HCT116 (cell line): Measurements from ENCODE around the gene LRRC3C. TPM values are rescaled to one million over a fixed set of nuclear protein-coding genes. Genes with fewer than 3 reads are reported as not detected.

Source experiments
- ATAC-seq: fragments of 200-7000 bp; cut with Tn5 transposase; 2 replicates; pipeline ENCODE4 v1.9.1; 2020; ENCODE audit warnings: mild to moderate bottlenecking, moderate library complexity
- BruUV-seq: library from RNA; stranded (reverse); fragments of 400-500 nt; replicated peaks from 2 replicates; lab custom pipeline; 2021; lab: Mats Ljungman, UMichigan
- CTCF ChIA-PET: fragments of 300-600 bp; sonication (Branson Sonifier 250); formaldehyde crosslinking; loops from one replicate; lab custom pipeline; 2021; ENCODE audit warnings: antibody characterized with exemption; lab: Charles Lee
- POLR2A ChIA-PET: fragments of 300-600, 350-600 bp; sonication (Branson Sonifier 250); formaldehyde crosslinking; loops from one replicate; lab custom pipeline; 2021; ENCODE audit warnings: antibody characterized with exemption; lab: Charles Lee
- RAD21 ChIA-PET, 2 experiments: fragments of 300-600 bp; sonication (Branson Sonifier 250); formaldehyde crosslinking; loops; one replicate each; lab custom pipeline; 2023; ENCODE audit warnings: low total read pairs in 2 of 2; ENCODE audit not compliant: uncharacterized antibody in 2 of 2, unreplicated experiment in 2 of 2, low non-redundant PET in 1 of 2; lab: Charles Lee
- DNase-seq: peaks from one replicate; pipeline ENCODE4 v3.0.0-alpha.2; 2010; ENCODE audit warnings: low read depth, low spot score
- H2AFZ ChIP-seq: fragments of 200-600 bp; shearing (Covaris generic), sonication (generic); 2 replicates; pipeline ENCODE4 v1.6.1; 2017; ENCODE audit warnings: low read depth, mixed run types, mixed read lengths, antibody characterized with exemption, low read length; ENCODE audit not compliant: poor library complexity, severe bottlenecking
- H3K27ac ChIP-seq: 2 replicates; pipeline ENCODE4 v1.5.1; 2012; ENCODE audit warnings: low read depth, low read length
- H3K27me3 ChIP-seq: fragments of 200-600 bp; sonication (generic); 2 replicates; pipeline ENCODE4 v1.6.1; 2016; ENCODE audit warnings: mixed run types, low read length, mixed read lengths; ENCODE audit not compliant: insufficient read depth
- H3K36me3 ChIP-seq, 2 experiments: fragments of 200-500 bp in 1 of 2; fragments of 200-600 bp in 1 of 2; sonication (Bioruptor generic) in 1 of 2; sonication (generic) in 1 of 2; 2 replicates each; pipeline versions ENCODE4 v1.5.1 to v1.6.1; 2014 to 2016; ENCODE audit warnings: low read length in 2 of 2, inconsistent platforms in 1 of 2, mixed read lengths in 1 of 2, mixed run types in 1 of 2; ENCODE audit not compliant: insufficient read depth in 2 of 2, control insufficient read depth in 1 of 2
- H3K4me1 ChIP-seq, 2 experiments: fragments of 200-600 bp in 1 of 2; sonication (generic) in 1 of 2; 2 replicates each; pipeline versions ENCODE4 v1.5.1 to v1.6.1; 2012 to 2017; ENCODE audit warnings: low read length in 2 of 2, inconsistent platforms in 1 of 2, mild to moderate bottlenecking in 1 of 2, mixed read lengths in 1 of 2, mixed run types in 1 of 2, moderate library complexity in 1 of 2; ENCODE audit not compliant: insufficient read depth in 2 of 2, control insufficient read depth in 1 of 2
- H3K4me2 ChIP-seq: fragments of 200-600 bp; sonication (generic); 2 replicates; pipeline ENCODE4 v1.6.1; 2017; ENCODE audit warnings: mixed run types, low read length, mixed read lengths
- H3K4me3 ChIP-seq, 2 experiments: fragments of 200-600 bp in 1 of 2; sonication (generic) in 1 of 2; replicated peaks in 1 of 2; 2 replicates each; pipeline ENCODE4 v1.5.1; 2011 to 2016; ENCODE audit warnings: low read length in 2 of 2, control low read depth in 1 of 2, low read depth in 1 of 2, mild to moderate bottlenecking in 1 of 2, mixed read lengths in 1 of 2, mixed run types in 1 of 2
- H3K79me2 ChIP-seq: fragments of 200-600 bp; sonication (generic); 2 replicates; pipeline ENCODE4 v1.6.1; 2017; ENCODE audit warnings: mild to moderate bottlenecking, mixed run types, low read length, moderate library complexity, mixed read lengths; ENCODE audit not compliant: insufficient read depth
- H3K9ac ChIP-seq: fragments of 200-600 bp; sonication (generic); 2 replicates; pipeline ENCODE4 v1.6.1; 2016; ENCODE audit warnings: low read length, mixed read lengths
- H3K9me2 ChIP-seq: fragments of 200-600 bp; sonication (generic), shearing (Covaris generic); 2 replicates; pipeline ENCODE4 v1.6.1; 2017; ENCODE audit warnings: mixed run types, mild to moderate bottlenecking, moderate library complexity; ENCODE audit not compliant: insufficient read depth
- H3K9me3 ChIP-seq, 2 experiments: fragments of 200-500 bp in 1 of 2; fragments of 200-600 bp in 1 of 2; sonication (Bioruptor generic) in 1 of 2; sonication (generic) in 1 of 2; 2 replicates each; pipeline ENCODE4 v1.6.1; 2014 to 2017; ENCODE audit warnings: low read length in 2 of 2, mixed read lengths in 2 of 2, inconsistent platforms in 1 of 2, low read depth in 1 of 2, mild to moderate bottlenecking in 1 of 2, mixed run types in 1 of 2, moderate library complexity in 1 of 2; ENCODE audit not compliant: control insufficient read depth in 1 of 2, insufficient read depth in 1 of 2
- H4K20me1 ChIP-seq: fragments of 200-600 bp; sonication (generic), shearing (Covaris generic); 2 replicates; pipeline ENCODE4 v1.6.1; 2017; ENCODE audit warnings: mixed run types, mild to moderate bottlenecking, moderate library complexity; ENCODE audit not compliant: insufficient read depth
- CBX3 ChIP-seq: IDR thresholded peaks from 2 replicates; pipeline ENCODE4 v1.6.1; 2012; ENCODE audit warnings: low read depth
- ELF1 ChIP-seq: IDR thresholded peaks from 2 replicates; pipeline ENCODE4 v1.6.1; 2012; ENCODE audit warnings: low read depth, borderline replicate concordance
- EZH2 ChIP-seq: fragments of 200-600 bp; sonication (generic); IDR thresholded peaks from 2 replicates; pipeline ENCODE4 v1.6.1; 2017; ENCODE audit warnings: antibody characterized with exemption, mixed run types
- FOSL1 ChIP-seq: IDR thresholded peaks from 2 replicates; pipeline ENCODE4 v1.6.1; 2012; ENCODE audit warnings: low read depth
- MAX ChIP-seq: IDR thresholded peaks from 2 replicates; pipeline ENCODE4 v1.6.1; 2012
- POLR2A ChIP-seq: IDR thresholded peaks from 2 replicates; pipeline ENCODE4 v1.7.0; 2011; ENCODE audit warnings: borderline replicate concordance; ENCODE audit not compliant: insufficient read depth, insufficient read length; ENCODE audit errors: extremely low read depth
- POLR2AphosphoS5 ChIP-seq: IDR thresholded peaks from 2 replicates; pipeline ENCODE4 v1.6.1; 2011; ENCODE audit warnings: mild to moderate bottlenecking, low read depth, low read length, moderate library complexity
- REST ChIP-seq: IDR thresholded peaks from 2 replicates; pipeline ENCODE4 v1.6.1; 2012; ENCODE audit warnings: low read depth
- SIN3A ChIP-seq: IDR thresholded peaks from 2 replicates; pipeline ENCODE4 v1.6.1; 2012; ENCODE audit warnings: low read depth
- ZBTB33 ChIP-seq: IDR thresholded peaks from 2 replicates; pipeline ENCODE4 v1.6.1; 2011; ENCODE audit warnings: mild to moderate bottlenecking, low read length, moderate library complexity; ENCODE audit not compliant: insufficient replicate concordance; ENCODE audit errors: extremely low read depth
- ZNF274 ChIP-seq: fragments of 200-500 bp; sonication (Bioruptor generic); IDR thresholded peaks from 2 replicates; pipeline ENCODE4 v1.6.1; 2014; ENCODE audit warnings: mild to moderate bottlenecking, low read depth, low read length, inconsistent platforms
- intact Hi-C: fragments of 100-400 bp; cut with micrococcal nuclease; formaldehyde crosslinking; loops from 2 replicates; pipeline ENCODE4 v1.10.0; 2022
- total RNA-seq: library from RNA; stranded (reverse); gene quantifications from one replicate; pipeline ENCODE4 v1.2.1, GENCODE V29; 2021; ENCODE audit not compliant: unreplicated experiment

LRRC3C gene
- total RNA-seq, 1 experiment from 2014 or later, result not detected

GRCh38 chr17:39915559-39915958 lies 12.0 kb upstream of the LRRC3C start:
- intact Hi-C loops, result no loop called here
- Histone ChIP-seq H2AFZ (no peak overlapping the region), H3K27ac (no peak overlapping the region), H3K36me3 (peaks cover 5 to 6% of the 10 kb centered on the region in 2 experiments; a peak in 2 of 4 replicates), H3K4me1 (no peaks in the 10 kb centered on the region), H4K20me1 (no peaks in the 10 kb centered on the region), H3K9me2 (no peaks in the 10 kb centered on the region), H3K9ac (no peak overlapping the region), H3K9me3 (no peaks in the 10 kb centered on the region), H3K4me3 (no peak overlapping the region), H3K79me2 (no peaks in the 10 kb centered on the region), H3K4me2 (no peak overlapping the region), H3K27me3 (no peaks in the 10 kb centered on the region)
- DNase-seq (no peak), ATAC-seq (no peak)
- BruUV-seq, result no TSS peak
- TF ChIP-seq REST (no peak), SIN3A (no peak), ELF1 (no peak), CBX3 (no peak), POLR2AphosphoS5 (no peak), MAX (no peak), EZH2 (no peak), FOSL1 (no peak), ZBTB33 (no peak), POLR2A (no peak), ZNF274 (no peak)
- ChIA-PET POLR2A (no interaction called here), RAD21 (no interaction called here), CTCF (no interaction called here)
